HepG2 (cell line): Measurements from ENCODE around the gene DYSF. TPM values are rescaled to one million over a fixed set of nuclear protein-coding genes. Genes with fewer than 3 reads are reported as not detected.
A peak's percentile ranks its signal among the peaks of the same experiment; 100 is the strongest.

Experiments used
- ATAC-seq: fragments of 200-7000 bp; cut with Tn5 transposase; 3 replicates; pipeline ENCODE4 v1.9.1; 2020; ENCODE audit warnings: mild to moderate bottlenecking, moderate library complexity
- BruUV-seq: library from RNA; stranded (reverse); fragments of 400-500 nt; replicated peaks from 2 replicates; lab custom pipeline; 2021; lab: Mats Ljungman, UMichigan
- CTCF ChIA-PET: fragments of 300-600 bp; formaldehyde crosslinking; extraction: SDS; loops from one replicate; lab custom pipeline; 2021; ENCODE audit warnings: low total read pairs, inconsistent platforms, low intra/inter-chr PET ratio; lab: Yijun Ruan, JAX
- POLR2A ChIA-PET: fragments of 350-600 bp; sonication (Branson Sonifier 250); formaldehyde crosslinking; loops from one replicate; lab custom pipeline; 2020; ENCODE audit warnings: antibody characterized with exemption, inconsistent platforms; lab: Yijun Ruan, JAX
- DNase-seq: peaks from one replicate; pipeline ENCODE4 v3.0.0-alpha.2; 2015; ENCODE audit warnings: low spot score
- FAIRE-seq: peaks from 3 replicates; lab custom pipeline; 2011; peaks lifted over from hg19 to GRCh38; lab: Jason Lieb, UNC
- H2AFZ ChIP-seq: one replicate; pipeline ENCODE4 v1.6.1; 2011; ENCODE audit warnings: low read length, inconsistent platforms
- H3K27ac ChIP-seq: fragments of 300-600 bp; 3 replicates; pipeline ENCODE4 v1.8.0; 2011; ENCODE audit warnings: mixed run types, mild to moderate bottlenecking, mixed read lengths, low read length, inconsistent platforms; ENCODE audit not compliant: insufficient read depth; ENCODE audit errors: extremely low read length
- H3K27me3 ChIP-seq, 2 experiments: fragments of 200-600 bp in 1 of 2; 2 replicates in 1 of 2; 3 replicates in 1 of 2; pipeline versions ENCODE4 v1.6.0 to v1.8.0; 2011; ENCODE audit warnings: low read length in 2 of 2, mild to moderate bottlenecking in 2 of 2, moderate library complexity in 2 of 2, inconsistent platforms in 1 of 2; ENCODE audit not compliant: insufficient read depth in 2 of 2, control insufficient read depth in 1 of 2
- H3K36me3 ChIP-seq, 2 experiments: fragments of 200-600 bp in 1 of 2; replicated peaks in 1 of 2; 2 replicates in 1 of 2; 3 replicates in 1 of 2; pipeline versions ENCODE4 v1.5.1 to v1.8.0; 2011; ENCODE audit warnings: low read length in 2 of 2, inconsistent platforms in 1 of 2; ENCODE audit not compliant: insufficient read depth in 2 of 2, control insufficient read depth in 1 of 2
- H3K4me1 ChIP-seq: 2 replicates; pipeline ENCODE4 v1.5.1; 2012; ENCODE audit warnings: low read length, inconsistent platforms; ENCODE audit not compliant: insufficient read depth
- H3K4me2 ChIP-seq: 2 replicates; pipeline ENCODE4 v1.6.0; 2011; ENCODE audit warnings: low read depth, low read length, inconsistent platforms
- H3K4me3 ChIP-seq, 3 experiments: fragments of 200-600 bp in 1 of 3; sonication (generic), shearing (Covaris generic) in 1 of 3; replicated peaks in 1 of 3; 2 replicates each; pipeline ENCODE4 v1.5.1; 2011 to 2016; ENCODE audit warnings: low read length in 3 of 3, inconsistent platforms in 2 of 3, low read depth in 2 of 3, mild to moderate bottlenecking in 2 of 3, control low read depth in 1 of 3, mixed read lengths in 1 of 3; ENCODE audit not compliant: insufficient read depth in 1 of 3
- H3K79me2 ChIP-seq: one replicate; pipeline ENCODE4 v1.6.1; 2011; ENCODE audit warnings: low read length, inconsistent platforms; ENCODE audit not compliant: insufficient read depth
- H3K9ac ChIP-seq: 2 replicates; pipeline ENCODE4 v1.6.0; 2011; ENCODE audit warnings: mild to moderate bottlenecking, low read depth, low read length, inconsistent platforms; ENCODE audit not compliant: insufficient read depth
- H3K9me3 ChIP-seq: 2 replicates; pipeline ENCODE4 v1.5.1; 2012; ENCODE audit warnings: mild to moderate bottlenecking, low read length
- H4K20me1 ChIP-seq: 2 replicates; pipeline ENCODE4 v1.6.0; 2011; ENCODE audit warnings: inconsistent platforms, mild to moderate bottlenecking, low read length, moderate library complexity; ENCODE audit not compliant: insufficient read depth
- ADNP ChIP-seq: sonication (generic); formaldehyde crosslinking; IDR thresholded peaks from 2 replicates; pipeline ENCODE4 v1.4.0; 2020; ENCODE audit warnings: missing genetic modification reagents
- DMAP1 ChIP-seq: IDR thresholded peaks from 2 replicates; pipeline ENCODE4 v1.6.1; 2016
- IRX3 ChIP-seq: sonication (generic); formaldehyde crosslinking; IDR thresholded peaks from 2 replicates; pipeline ENCODE4 v1.8.1; 2023; ENCODE audit warnings: mild to moderate bottlenecking, low read depth, missing genetic modification reagents, borderline replicate concordance
- JARID2 ChIP-seq: sonication (generic); formaldehyde crosslinking; IDR thresholded peaks from 2 replicates; pipeline ENCODE4 v1.8.1; 2023; ENCODE audit warnings: missing genetic modification reagents, inconsistent platforms; ENCODE audit not compliant: insufficient replicate concordance
- NAIF1 ChIP-seq: sonication (generic); formaldehyde crosslinking; IDR thresholded peaks from 2 replicates; pipeline ENCODE4 v1.5.0; 2020; ENCODE audit warnings: mild to moderate bottlenecking, missing genetic modification reagents, borderline replicate concordance
- PHB2 ChIP-seq: fragments of 450-650 bp; IDR thresholded peaks from 2 replicates; pipeline ENCODE4 v1.6.1; 2018; ENCODE audit not compliant: partially characterized antibody
- RARA ChIP-seq: IDR thresholded peaks from 2 replicates; pipeline ENCODE4 v1.6.1; 2016; ENCODE audit warnings: missing genetic modification reagents, missing compliant biosample characterization
- RBFOX2 ChIP-seq: fragments of 200-400 bp; formaldehyde crosslinking; IDR thresholded peaks from 2 replicates; pipeline ENCODE4 v1.6.1; 2017; ENCODE audit warnings: low read depth, mild to moderate bottlenecking, low read length
- SRY ChIP-seq: sonication (generic); formaldehyde crosslinking; IDR thresholded peaks from 2 replicates; pipeline ENCODE4 v1.8.0; 2022; ENCODE audit warnings: mild to moderate bottlenecking, missing genetic modification reagents
- TBX3 ChIP-seq: fragments of 450-650 bp; IDR thresholded peaks from 2 replicates; pipeline ENCODE4 v1.6.1; 2017; ENCODE audit warnings: antibody characterized with exemption, mild to moderate bottlenecking, inconsistent platforms, borderline replicate concordance
- TP53 ChIP-seq: sonication (generic); formaldehyde crosslinking; conservative IDR thresholded peaks from 2 replicates; pipeline ENCODE4 v1.4.0; 2020; ENCODE audit warnings: missing genetic modification reagents
- YEATS4 ChIP-seq: sonication (generic); formaldehyde crosslinking; IDR thresholded peaks from 2 replicates; pipeline ENCODE4 v1.4.0; 2020; ENCODE audit warnings: missing genetic modification reagents, borderline replicate concordance
- ZNF768 ChIP-seq: sonication (generic); formaldehyde crosslinking; IDR thresholded peaks from 2 replicates; pipeline ENCODE4 v1.4.0; 2020; ENCODE audit warnings: missing genetic modification reagents
- WGBS: methylation state at CpG from one replicate; pipeline ENCODE4 v1.1.6; 2017; ENCODE audit warnings: low lambda C conversion rate; 5-methylcytosine and 5-hydroxymethylcytosine counted together
- in situ Hi-C: cut with HindIII; loops from 2 replicates; pipeline ENCODE4 v1.10.0; 2017; ENCODE audit warnings: low pct_unique_long_range_greater_than_20kb; ENCODE audit not compliant: extremely low pct_ligation_motif_present
- intact Hi-C: fragments of 100-400 bp; cut with micrococcal nuclease; formaldehyde crosslinking; loops from one replicate; pipeline ENCODE4 v1.10.0; 2022; ENCODE audit not compliant: unreplicated experiment
- polyA plus RNA-seq, 8 experiments: library from polyadenylated mRNA; depleted of rRNA in 3 of 8; stranded (reverse) in 7 of 8; unstranded in 1 of 8; fragments of >200 nt; fragmentation: Illumina TruSeq in 4 of 8; extraction: Trizol in 4 of 8; gene quantifications; 2 replicates each; pipeline versions ENCODE4 v1.2.1 to v1.2.3, GENCODE V29; 2011 to 2016; ENCODE audit warnings: low read depth in 4 of 8, missing spikeins in 1 of 8, mixed read lengths in 1 of 8; ENCODE audit not compliant: insufficient read depth in 1 of 8
- total RNA-seq, 5 experiments: library from RNA; depleted of rRNA; stranded (reverse); fragments of >200 nt; fragmentation: Illumina TruSeq; extraction: Trizol; gene quantifications; 2 replicates each; pipeline ENCODE4 v1.2.3, GENCODE V29; 2016; ENCODE audit warnings: low read depth in 1 of 5
- TF ChIP-seq, protein P1 (sequence below): sonication (generic); formaldehyde crosslinking; IDR thresholded peaks from 2 replicates; pipeline ENCODE4 v1.5.0; 2020; ENCODE audit warnings: missing genetic modification reagents, mild to moderate bottlenecking, borderline replicate concordance
- TF ChIP-seq, protein P2 (sequence below): sonication (generic); formaldehyde crosslinking; conservative IDR thresholded peaks from 2 replicates; pipeline ENCODE4 v1.5.0; 2020; ENCODE audit warnings: missing genetic modification reagents
- TF ChIP-seq, protein P3 (sequence below): sonication (generic); formaldehyde crosslinking; IDR thresholded peaks from 2 replicates; pipeline ENCODE4 v1.5.1; 2020; ENCODE audit warnings: mild to moderate bottlenecking, missing genetic modification reagents, borderline replicate concordance

Gene DYSF
- total and polyA plus RNA-seq, 2 of the 13 experiments (the other 11 are each of a cell fraction or from before 2014, with no cell fraction given) = 0.15 to 2.4 TPM

- no peaks in the 10 kb centered on the region for H4K20me1 ChIP-seq
- no peak for ATAC-seq
- no peak overlapping the region for H3K9ac ChIP-seq
- in situ Hi-C loops = no loop called here
- no peaks in the 10 kb centered on the region for H3K4me1 ChIP-seq
- H3K36me3 ChIP-seq = no peaks in the 10 kb centered on the region
- no peak overlapping the region for H3K4me3 ChIP-seq
- BruUV-seq = no TSS peak
- TF ChIP-seq, protein P1, sequence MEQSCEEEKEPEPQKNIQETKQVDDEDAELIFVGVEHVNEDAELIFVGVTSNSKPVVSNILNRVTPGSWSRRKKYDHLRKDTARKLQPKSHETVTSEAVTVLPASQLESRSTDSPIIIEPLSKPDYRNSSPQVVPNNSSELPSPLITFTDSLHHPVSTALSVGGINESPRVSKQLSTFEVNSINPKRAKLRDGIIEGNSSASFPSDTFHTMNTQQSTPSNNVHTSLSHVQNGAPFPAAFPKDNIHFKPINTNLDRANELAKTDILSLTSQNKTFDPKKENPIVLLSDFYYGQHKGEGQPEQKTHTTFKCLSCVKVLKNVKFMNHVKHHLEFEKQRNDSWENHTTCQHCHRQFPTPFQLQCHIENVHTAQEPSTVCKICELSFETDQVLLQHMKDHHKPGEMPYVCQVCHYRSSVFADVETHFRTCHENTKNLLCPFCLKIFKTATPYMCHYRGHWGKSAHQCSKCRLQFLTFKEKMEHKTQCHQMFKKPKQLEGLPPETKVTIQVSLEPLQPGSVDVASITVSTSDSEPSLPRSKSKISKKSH (CRISPR knock-in tag) = no peak
- peak; percentile 72; the same call in 1 of the 2 replicates for TF ChIP-seq ZNF768 (CRISPR knock-in tag)
- no peaks in the 10 kb centered on the region for H3K9me3 ChIP-seq
- H3K27me3 ChIP-seq = peaks cover 0 to 2% of the 10 kb centered on the region in 2 experiments; a peak in 1 of 5 replicates
- intact Hi-C loops = no loop called here
- ChIA-PET CTCF (no interaction called here), POLR2A (no interaction called here)
- FAIRE-seq = no peak
- DNase-seq = no peak
- H3K27ac ChIP-seq = no peak overlapping the region
- 59% methylated on average over 6 of the region's 6 CpGs for WGBS
- no peaks in the 10 kb centered on the region for H3K79me2 ChIP-seq
- H2AFZ ChIP-seq = no peak overlapping the region
- no peak overlapping the region for H3K4me2 ChIP-seq
Observed at GRCh38 chr2:71680925-71681324, 227.6 kb downstream of the DYSF start.

DNA sequence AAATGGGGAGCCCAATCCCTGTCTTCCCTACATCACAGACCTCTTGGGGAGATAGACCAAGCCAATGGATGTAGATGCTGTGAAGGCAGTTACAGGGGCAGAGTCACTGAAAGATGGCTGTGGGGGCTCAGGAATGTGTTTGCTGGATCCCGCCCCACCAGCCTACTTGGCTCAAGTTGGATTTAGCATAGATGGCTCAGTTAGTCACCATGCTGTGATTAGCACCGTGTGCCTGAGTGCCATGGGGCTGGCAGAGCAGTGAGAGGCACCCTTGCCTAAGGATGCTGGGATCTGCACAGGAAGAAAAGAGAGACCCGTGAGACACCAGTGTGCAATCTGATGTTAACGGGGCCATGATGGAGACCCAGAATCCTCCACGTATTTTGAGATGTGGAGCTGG, 228.3 kb downstream of the DYSF start:
- POLR2A ChIA-PET = no interaction called here
- no peak overlapping the region for H2AFZ ChIP-seq
- H4K20me1 ChIP-seq = no peaks in the 10 kb centered on the region
- no peaks in the 10 kb centered on the region for H3K36me3 ChIP-seq
- H3K4me3 ChIP-seq = no peak overlapping the region
- no peak overlapping the region for H3K27ac ChIP-seq
- no peaks in the 10 kb centered on the region for H3K79me2 ChIP-seq
- intact Hi-C loops (no loop called here), in situ Hi-C loops (no loop called here)
- H3K9ac ChIP-seq = no peak overlapping the region
- H3K27me3 ChIP-seq = peaks cover 0 to 2% of the 10 kb centered on the region in 2 experiments; a peak in 1 of 5 replicates
- DNase-seq (no peak), FAIRE-seq (no peak), ATAC-seq (no peak)
- H3K4me1 ChIP-seq = no peaks in the 10 kb centered on the region
- H3K4me2 ChIP-seq = no peak overlapping the region
- CTCF ChIA-PET = no interaction called here
- WGBS = 42% methylated on average over 3 of the region's 5 CpGs
- no TSS peak for BruUV-seq
- H3K9me3 ChIP-seq = no peaks in the 10 kb centered on the region
- no peak for TF ChIP-seq DMAP1
- TF ChIP-seq TP53 (CRISPR knock-in tag) = no peak
- no peak for TF ChIP-seq YEATS4 (CRISPR knock-in tag)
- TF ChIP-seq JARID2 = no peak
- TF ChIP-seq TBX3 = no peak
- TF ChIP-seq SRY (CRISPR knock-in tag) = no peak
- no peak for TF ChIP-seq IRX3 (CRISPR knock-in tag)
- no peak for TF ChIP-seq ADNP (CRISPR knock-in tag)
- TF ChIP-seq, protein P2, sequence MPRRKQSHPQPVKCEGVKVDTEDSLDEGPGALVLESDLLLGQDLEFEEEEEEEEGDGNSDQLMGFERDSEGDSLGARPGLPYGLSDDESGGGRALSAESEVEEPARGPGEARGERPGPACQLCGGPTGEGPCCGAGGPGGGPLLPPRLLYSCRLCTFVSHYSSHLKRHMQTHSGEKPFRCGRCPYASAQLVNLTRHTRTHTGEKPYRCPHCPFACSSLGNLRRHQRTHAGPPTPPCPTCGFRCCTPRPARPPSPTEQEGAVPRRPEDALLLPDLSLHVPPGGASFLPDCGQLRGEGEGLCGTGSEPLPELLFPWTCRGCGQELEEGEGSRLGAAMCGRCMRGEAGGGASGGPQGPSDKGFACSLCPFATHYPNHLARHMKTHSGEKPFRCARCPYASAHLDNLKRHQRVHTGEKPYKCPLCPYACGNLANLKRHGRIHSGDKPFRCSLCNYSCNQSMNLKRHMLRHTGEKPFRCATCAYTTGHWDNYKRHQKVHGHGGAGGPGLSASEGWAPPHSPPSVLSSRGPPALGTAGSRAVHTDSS (CRISPR knock-in tag) = no peak
- no peak for TF ChIP-seq RARA
- TF ChIP-seq, protein P3, sequence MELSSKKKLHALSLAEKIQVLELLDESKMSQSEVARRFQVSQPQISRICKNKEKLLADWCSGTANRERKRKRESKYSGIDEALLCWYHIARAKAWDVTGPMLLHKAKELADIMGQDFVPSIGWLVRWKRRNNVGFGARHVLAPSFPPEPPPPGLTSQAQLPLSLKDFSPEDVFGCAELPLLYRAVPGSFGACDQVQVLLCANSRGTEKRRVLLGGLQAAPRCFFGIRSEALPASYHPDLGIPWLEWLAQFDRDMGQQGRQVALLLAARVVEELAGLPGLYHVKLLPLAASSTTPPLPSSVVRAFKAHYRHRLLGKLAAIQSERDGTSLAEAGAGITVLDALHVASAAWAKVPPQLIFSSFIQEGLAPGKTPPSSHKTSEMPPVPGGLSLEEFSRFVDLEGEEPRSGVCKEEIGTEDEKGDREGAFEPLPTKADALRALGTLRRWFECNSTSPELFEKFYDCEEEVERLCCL (CRISPR knock-in tag) = no peak
- no peak for TF ChIP-seq NAIF1 (CRISPR knock-in tag)
- TF ChIP-seq RBFOX2 = no peak
- TF ChIP-seq PHB2 = no peak
